K562 (cell line): ENCODE data around the gene FAM83B. TPM values are rescaled to one million over a fixed set of nuclear protein-coding genes. Genes with fewer than 3 reads are reported as not detected.

Experiments used
- ATAC-seq: fragments of 200-7000 bp; cut with Tn5 transposase; 3 replicates; pipeline ENCODE4 v1.9.1; 2020; ENCODE audit warnings: moderate library complexity
- BruUV-seq: library from RNA; stranded (reverse); fragments of 400-500 nt; replicated peaks from 2 replicates; lab custom pipeline; 2021; lab: Mats Ljungman, UMichigan
- CTCF ChIA-PET: fragments of 300-600 bp; formaldehyde crosslinking; extraction: SDS; loops from one replicate; lab custom pipeline; 2021; ENCODE audit warnings: low intra/inter-chr PET ratio; lab: Yijun Ruan, JAX
- POLR2A ChIA-PET: fragments of 300-600, 350-650 bp; sonication (Branson Sonifier 250); formaldehyde crosslinking; extraction: SDS; loops from one replicate; lab custom pipeline; 2021; ENCODE audit warnings: antibody characterized with exemption, inconsistent platforms; lab: Yijun Ruan, JAX
- DNase-seq, 4 experiments: peaks; one replicate each; pipeline versions ENCODE4 v3.0.0 to v3.0.0-alpha.2; 2011 to 2018; ENCODE audit warnings: low spot score in 3 of 4, mixed read lengths in 3 of 4; ENCODE audit errors: extremely low read depth in 1 of 4
- FAIRE-seq: peaks from 2 replicates; lab custom pipeline; 2011; peaks lifted over from hg19 to GRCh38; lab: Jason Lieb, UNC
- H2AFZ ChIP-seq: 2 replicates; pipeline ENCODE4 v1.6.0; 2011; ENCODE audit warnings: low read depth, low read length, control low read depth, inconsistent platforms
- H3K27ac ChIP-seq: fragments of 200-600 bp; 3 replicates; pipeline ENCODE4 v1.8.0; 2011; ENCODE audit warnings: low read depth, mild to moderate bottlenecking, control low read depth, inconsistent platforms, low read length, moderate library complexity, mixed read lengths; ENCODE audit errors: extremely low read depth
- H3K27me3 ChIP-seq, 2 experiments: fragments of 300-600 bp in 1 of 2; 2 replicates in 1 of 2; 3 replicates in 1 of 2; pipeline versions ENCODE4 v1.6.0 to v1.8.0; 2011; ENCODE audit warnings: inconsistent platforms in 2 of 2, low read length in 2 of 2, mild to moderate bottlenecking in 1 of 2, mixed read lengths in 1 of 2, moderate library complexity in 1 of 2; ENCODE audit not compliant: control insufficient read depth in 2 of 2, insufficient read depth in 2 of 2
- H3K36me3 ChIP-seq: fragments of 300-600 bp; 3 replicates; pipeline ENCODE4 v1.8.0; 2011; ENCODE audit warnings: mild to moderate bottlenecking, low read length, inconsistent platforms; ENCODE audit not compliant: control insufficient read depth, insufficient read depth
- H3K4me1 ChIP-seq, 2 experiments: fragments of 200-600 bp in 1 of 2; replicated peaks in 1 of 2; 2 replicates in 1 of 2; 3 replicates in 1 of 2; pipeline versions ENCODE4 v1.5.1 to v1.8.0; 2011; ENCODE audit warnings: inconsistent platforms in 2 of 2, low read length in 2 of 2, mild to moderate bottlenecking in 1 of 2, mixed read lengths in 1 of 2, moderate library complexity in 1 of 2; ENCODE audit not compliant: control insufficient read depth in 2 of 2, insufficient read depth in 2 of 2
- H3K4me2 ChIP-seq: 2 replicates; pipeline ENCODE4 v1.6.1; 2011; ENCODE audit warnings: low read length, control low read depth, inconsistent platforms, mixed read lengths; ENCODE audit not compliant: insufficient read depth
- H3K4me3 ChIP-seq: fragments of 200-600 bp; sonication (generic), shearing (Covaris generic); 2 replicates; pipeline ENCODE4 v1.5.1; 2016; ENCODE audit warnings: control low read depth, inconsistent platforms
- H3K79me2 ChIP-seq: fragments of 200-600 bp; 3 replicates; pipeline ENCODE4 v1.8.0; 2011; ENCODE audit warnings: low read length, inconsistent platforms; ENCODE audit not compliant: control insufficient read depth, insufficient read depth
- H3K9ac ChIP-seq, 2 experiments: 2 replicates each; pipeline versions ENCODE4 v1.6.0 to v1.6.1; 2011; ENCODE audit warnings: low read depth in 2 of 2, low read length in 2 of 2, control low read depth in 1 of 2, inconsistent platforms in 1 of 2, mild to moderate bottlenecking in 1 of 2, mixed read lengths in 1 of 2; ENCODE audit not compliant: insufficient read depth in 1 of 2
- H3K9me1 ChIP-seq: one replicate; pipeline ENCODE4 v1.6.0; 2011; ENCODE audit warnings: inconsistent platforms, mild to moderate bottlenecking, low read length, moderate library complexity; ENCODE audit not compliant: control insufficient read depth, insufficient read depth
- H3K9me3 ChIP-seq: replicated peaks from 2 replicates; pipeline ENCODE4 v1.5.1; 2011; ENCODE audit warnings: low read depth, low read length, inconsistent platforms; ENCODE audit not compliant: control insufficient read depth, insufficient read depth
- H4K20me1 ChIP-seq: replicated peaks from 2 replicates; pipeline ENCODE4 v1.6.1; 2011; ENCODE audit warnings: low read length, inconsistent platforms, mixed read lengths; ENCODE audit not compliant: control insufficient read depth, insufficient read depth
- CBFA2T3 ChIP-seq: fragments of 450-650 bp; IDR thresholded peaks from 2 replicates; pipeline ENCODE4 v1.6.1; 2017
- KLF1 ChIP-seq: fragments of 450-650 bp; IDR thresholded peaks from 2 replicates; pipeline ENCODE4 v1.6.1; 2016; ENCODE audit warnings: missing genetic modification characterization, missing compliant biosample characterization
- NCOR1 ChIP-seq: fragments of 450-650 bp; IDR thresholded peaks from 2 replicates; pipeline ENCODE4 v1.6.1; 2016; ENCODE audit warnings: mild to moderate bottlenecking, moderate library complexity
- SMARCB1 ChIP-seq: IDR thresholded peaks from 2 replicates; pipeline ENCODE4 v1.6.1; 2011; ENCODE audit warnings: improper control_type of control experiment, low read depth; ENCODE audit not compliant: insufficient read length
- WGBS: fragments of 100-300 bp; shearing (Covaris generic); methylation state at CpG from one replicate; pipeline ENCODE4 v1.1.6; 2016; ENCODE audit warnings: low coverage, mixed read lengths; ENCODE audit not compliant: insufficient coverage; ENCODE audit errors: missing lambda C conversion rate; 5-methylcytosine and 5-hydroxymethylcytosine counted together
- in situ Hi-C: fragments of 300-500 bp; cut with MboI; formaldehyde crosslinking; loops from 4 replicates; pipeline ENCODE4 v1.15.0; 2018; ENCODE audit warnings: inconsistent platforms, mixed read lengths
- intact Hi-C: fragments of 100-400 bp; cut with micrococcal nuclease; formaldehyde crosslinking; loops from 2 replicates; pipeline ENCODE4 v1.14.2; 2022
- polyA plus RNA-seq, 8 experiments: library from polyadenylated mRNA; depleted of rRNA in 4 of 8; stranded (reverse) in 5 of 8; unstranded in 3 of 8; fragments of >200 nt; fragmentation: Nextera tagmentation in 2 of 8; fragmentation: Illumina TruSeq in 1 of 8; extraction: Ambion mirVana in 2 of 8; extraction: Trizol in 1 of 8; gene quantifications; 2 replicates each; pipeline versions ENCODE4 v1.2.1 to v1.2.3, GENCODE V29; 2011 to 2014; ENCODE audit warnings: inconsistent platforms in 1 of 8, missing spikeins in 1 of 8
- total RNA-seq, 7 experiments: library from RNA; depleted of rRNA in 6 of 7; stranded (reverse); fragments of >200 nt in 6 of 7; fragmentation: Illumina TruSeq in 2 of 7; extraction: Trizol in 2 of 7; gene quantifications; 2 replicates each; pipeline versions ENCODE4 v1.2.1 to v1.2.3, GENCODE V29; 2011 to 2021; ENCODE audit warnings: low replicate concordance in 1 of 7
- TF ChIP-seq, protein P1 (sequence below): fragments of 250-450 bp; sonication (Bioruptor Pico); IDR thresholded peaks from 2 replicates; pipeline ENCODE4 v1.4.0; 2020
- TF ChIP-seq, protein P2 (sequence below): sonication (generic); formaldehyde crosslinking; IDR thresholded peaks from 2 replicates; pipeline ENCODE4 v1.8.0; 2022; ENCODE audit warnings: mild to moderate bottlenecking, missing genetic modification reagents
- TF ChIP-seq, protein P3 (sequence below), 2 experiments: fragments of 450-650 bp; IDR thresholded peaks; 2 replicates each; pipeline ENCODE4 v1.6.1; 2018; ENCODE audit warnings: mild to moderate bottlenecking in 2 of 2, low read depth in 1 of 2; ENCODE audit not compliant: partially characterized antibody in 2 of 2

The FAM83B gene
- total and polyA plus RNA-seq, 9 of the 15 experiments (the other 6 are each of a cell fraction or from before 2014, with no cell fraction given), result not detected

GRCh38 chr6:54850114-54850513 is 3.5 kb downstream of the FAM83B start (continued):
- TF ChIP-seq, protein P1, sequence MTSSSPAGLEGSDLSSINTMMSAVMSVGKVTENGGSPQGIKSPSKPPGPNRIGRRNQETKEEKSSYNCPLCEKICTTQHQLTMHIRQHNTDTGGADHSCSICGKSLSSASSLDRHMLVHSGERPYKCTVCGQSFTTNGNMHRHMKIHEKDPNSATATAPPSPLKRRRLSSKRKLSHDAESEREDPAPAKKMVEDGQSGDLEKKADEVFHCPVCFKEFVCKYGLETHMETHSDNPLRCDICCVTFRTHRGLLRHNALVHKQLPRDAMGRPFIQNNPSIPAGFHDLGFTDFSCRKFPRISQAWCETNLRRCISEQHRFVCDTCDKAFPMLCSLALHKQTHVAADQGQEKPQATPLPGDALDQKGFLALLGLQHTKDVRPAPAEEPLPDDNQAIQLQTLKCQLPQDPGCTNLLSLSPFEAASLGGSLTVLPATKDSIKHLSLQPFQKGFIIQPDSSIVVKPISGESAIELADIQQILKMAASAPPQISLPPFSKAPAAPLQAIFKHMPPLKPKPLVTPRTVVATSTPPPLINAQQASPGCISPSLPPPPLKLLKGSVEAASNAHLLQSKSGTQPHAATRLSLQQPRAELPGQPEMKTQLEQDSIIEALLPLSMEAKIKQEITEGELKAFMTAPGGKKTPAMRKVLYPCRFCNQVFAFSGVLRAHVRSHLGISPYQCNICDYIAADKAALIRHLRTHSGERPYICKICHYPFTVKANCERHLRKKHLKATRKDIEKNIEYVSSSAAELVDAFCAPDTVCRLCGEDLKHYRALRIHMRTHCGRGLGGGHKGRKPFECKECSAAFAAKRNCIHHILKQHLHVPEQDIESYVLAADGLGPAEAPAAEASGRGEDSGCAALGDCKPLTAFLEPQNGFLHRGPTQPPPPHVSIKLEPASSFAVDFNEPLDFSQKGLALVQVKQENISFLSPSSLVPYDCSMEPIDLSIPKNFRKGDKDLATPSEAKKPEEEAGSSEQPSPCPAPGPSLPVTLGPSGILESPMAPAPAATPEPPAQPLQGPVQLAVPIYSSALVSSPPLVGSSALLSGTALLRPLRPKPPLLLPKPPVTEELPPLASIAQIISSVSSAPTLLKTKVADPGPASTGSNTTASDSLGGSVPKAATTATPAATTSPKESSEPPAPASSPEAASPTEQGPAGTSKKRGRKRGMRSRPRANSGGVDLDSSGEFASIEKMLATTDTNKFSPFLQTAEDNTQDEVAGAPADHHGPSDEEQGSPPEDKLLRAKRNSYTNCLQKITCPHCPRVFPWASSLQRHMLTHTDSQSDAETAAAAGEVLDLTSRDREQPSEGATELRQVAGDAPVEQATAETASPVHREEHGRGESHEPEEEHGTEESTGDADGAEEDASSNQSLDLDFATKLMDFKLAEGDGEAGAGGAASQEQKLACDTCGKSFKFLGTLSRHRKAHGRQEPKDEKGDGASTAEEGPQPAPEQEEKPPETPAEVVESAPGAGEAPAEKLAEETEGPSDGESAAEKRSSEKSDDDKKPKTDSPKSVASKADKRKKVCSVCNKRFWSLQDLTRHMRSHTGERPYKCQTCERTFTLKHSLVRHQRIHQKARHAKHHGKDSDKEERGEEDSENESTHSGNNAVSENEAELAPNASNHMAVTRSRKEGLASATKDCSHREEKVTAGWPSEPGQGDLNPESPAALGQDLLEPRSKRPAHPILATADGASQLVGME (CRISPR knock-in tag), result no peak

- ChIA-PET POLR2A (no interaction called here), CTCF (no interaction called here)
- no peak overlapping the region for H3K4me3 ChIP-seq
- DNase-seq (no peak), ATAC-seq (no peak), FAIRE-seq (no peak)
- in situ Hi-C loops (no loop called here), intact Hi-C loops (no loop called here)
- H3K27ac ChIP-seq, result no peak overlapping the region
- H3K9me3 ChIP-seq, result no peaks in the 10 kb centered on the region
- no peaks in the 10 kb centered on the region for H3K9me1 ChIP-seq
- H3K27me3 ChIP-seq, result no peaks in the 10 kb centered on the region
- 4% methylated on average over 3 of the region's 3 CpGs for WGBS
- no peak overlapping the region for H3K9ac ChIP-seq
- BruUV-seq, result no TSS peak
- H3K36me3 ChIP-seq, result no peaks in the 10 kb centered on the region
- no peak overlapping the region for H2AFZ ChIP-seq
- H3K79me2 ChIP-seq, result no peaks in the 10 kb centered on the region
- H3K4me1 ChIP-seq, result no peaks in the 10 kb centered on the region
- H3K4me2 ChIP-seq, result no peak overlapping the region
- H4K20me1 ChIP-seq, result no peaks in the 10 kb centered on the region
- TF ChIP-seq NCOR1 (no peak), CBFA2T3 (no peak), SMARCB1 (no peak), KLF1 (tag) (no peak)
- TF ChIP-seq, protein P2, sequence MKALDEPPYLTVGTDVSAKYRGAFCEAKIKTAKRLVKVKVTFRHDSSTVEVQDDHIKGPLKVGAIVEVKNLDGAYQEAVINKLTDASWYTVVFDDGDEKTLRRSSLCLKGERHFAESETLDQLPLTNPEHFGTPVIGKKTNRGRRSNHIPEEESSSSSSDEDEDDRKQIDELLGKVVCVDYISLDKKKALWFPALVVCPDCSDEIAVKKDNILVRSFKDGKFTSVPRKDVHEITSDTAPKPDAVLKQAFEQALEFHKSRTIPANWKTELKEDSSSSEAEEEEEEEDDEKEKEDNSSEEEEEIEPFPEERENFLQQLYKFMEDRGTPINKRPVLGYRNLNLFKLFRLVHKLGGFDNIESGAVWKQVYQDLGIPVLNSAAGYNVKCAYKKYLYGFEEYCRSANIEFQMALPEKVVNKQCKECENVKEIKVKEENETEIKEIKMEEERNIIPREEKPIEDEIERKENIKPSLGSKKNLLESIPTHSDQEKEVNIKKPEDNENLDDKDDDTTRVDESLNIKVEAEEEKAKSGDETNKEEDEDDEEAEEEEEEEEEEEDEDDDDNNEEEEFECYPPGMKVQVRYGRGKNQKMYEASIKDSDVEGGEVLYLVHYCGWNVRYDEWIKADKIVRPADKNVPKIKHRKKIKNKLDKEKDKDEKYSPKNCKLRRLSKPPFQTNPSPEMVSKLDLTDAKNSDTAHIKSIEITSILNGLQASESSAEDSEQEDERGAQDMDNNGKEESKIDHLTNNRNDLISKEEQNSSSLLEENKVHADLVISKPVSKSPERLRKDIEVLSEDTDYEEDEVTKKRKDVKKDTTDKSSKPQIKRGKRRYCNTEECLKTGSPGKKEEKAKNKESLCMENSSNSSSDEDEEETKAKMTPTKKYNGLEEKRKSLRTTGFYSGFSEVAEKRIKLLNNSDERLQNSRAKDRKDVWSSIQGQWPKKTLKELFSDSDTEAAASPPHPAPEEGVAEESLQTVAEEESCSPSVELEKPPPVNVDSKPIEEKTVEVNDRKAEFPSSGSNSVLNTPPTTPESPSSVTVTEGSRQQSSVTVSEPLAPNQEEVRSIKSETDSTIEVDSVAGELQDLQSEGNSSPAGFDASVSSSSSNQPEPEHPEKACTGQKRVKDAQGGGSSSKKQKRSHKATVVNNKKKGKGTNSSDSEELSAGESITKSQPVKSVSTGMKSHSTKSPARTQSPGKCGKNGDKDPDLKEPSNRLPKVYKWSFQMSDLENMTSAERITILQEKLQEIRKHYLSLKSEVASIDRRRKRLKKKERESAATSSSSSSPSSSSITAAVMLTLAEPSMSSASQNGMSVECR (CRISPR knock-in tag), result no peak
- TF ChIP-seq, protein P3, sequence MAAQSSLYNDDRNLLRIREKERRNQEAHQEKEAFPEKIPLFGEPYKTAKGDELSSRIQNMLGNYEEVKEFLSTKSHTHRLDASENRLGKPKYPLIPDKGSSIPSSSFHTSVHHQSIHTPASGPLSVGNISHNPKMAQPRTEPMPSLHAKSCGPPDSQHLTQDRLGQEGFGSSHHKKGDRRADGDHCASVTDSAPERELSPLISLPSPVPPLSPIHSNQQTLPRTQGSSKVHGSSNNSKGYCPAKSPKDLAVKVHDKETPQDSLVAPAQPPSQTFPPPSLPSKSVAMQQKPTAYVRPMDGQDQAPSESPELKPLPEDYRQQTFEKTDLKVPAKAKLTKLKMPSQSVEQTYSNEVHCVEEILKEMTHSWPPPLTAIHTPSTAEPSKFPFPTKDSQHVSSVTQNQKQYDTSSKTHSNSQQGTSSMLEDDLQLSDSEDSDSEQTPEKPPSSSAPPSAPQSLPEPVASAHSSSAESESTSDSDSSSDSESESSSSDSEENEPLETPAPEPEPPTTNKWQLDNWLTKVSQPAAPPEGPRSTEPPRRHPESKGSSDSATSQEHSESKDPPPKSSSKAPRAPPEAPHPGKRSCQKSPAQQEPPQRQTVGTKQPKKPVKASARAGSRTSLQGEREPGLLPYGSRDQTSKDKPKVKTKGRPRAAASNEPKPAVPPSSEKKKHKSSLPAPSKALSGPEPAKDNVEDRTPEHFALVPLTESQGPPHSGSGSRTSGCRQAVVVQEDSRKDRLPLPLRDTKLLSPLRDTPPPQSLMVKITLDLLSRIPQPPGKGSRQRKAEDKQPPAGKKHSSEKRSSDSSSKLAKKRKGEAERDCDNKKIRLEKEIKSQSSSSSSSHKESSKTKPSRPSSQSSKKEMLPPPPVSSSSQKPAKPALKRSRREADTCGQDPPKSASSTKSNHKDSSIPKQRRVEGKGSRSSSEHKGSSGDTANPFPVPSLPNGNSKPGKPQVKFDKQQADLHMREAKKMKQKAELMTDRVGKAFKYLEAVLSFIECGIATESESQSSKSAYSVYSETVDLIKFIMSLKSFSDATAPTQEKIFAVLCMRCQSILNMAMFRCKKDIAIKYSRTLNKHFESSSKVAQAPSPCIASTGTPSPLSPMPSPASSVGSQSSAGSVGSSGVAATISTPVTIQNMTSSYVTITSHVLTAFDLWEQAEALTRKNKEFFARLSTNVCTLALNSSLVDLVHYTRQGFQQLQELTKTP (IDR thresholded peaks at IDR 0.05; ENCODE audit: low read depth in 1 of 2, partially characterized antibody in 2 of 2), result no peak
Measured at GRCh38 chr6:54856129-54856528, 9.6 kb downstream of the FAM83B start.
